Activated CD8-positive, alpha-beta T cell treated with anti-CD3 and anti-CD28 coated beads for 36 hours (primary cell): Measurements from ENCODE around the gene EHD1. TPM values are rescaled to one million over a fixed set of nuclear protein-coding genes. Genes with fewer than 3 reads are reported as not detected.
"Not testable (repeated sequence)": the region's sequence is repeated elsewhere in the genome, so short reads cannot be mapped to it uniquely, and the experiment has no call there.

Source experiments
- ATAC-seq: fragments of 200-7000 bp; cut with Tn5 transposase; one replicate; pipeline ENCODE4 v1.10.0; 2021; ENCODE audit warnings: mild to moderate bottlenecking, moderate library complexity
- CTCF ChIA-PET: fragments of 350-600 bp; sonication (Branson Sonifier 250); formaldehyde crosslinking; loops from one replicate; lab custom pipeline; 2021; ENCODE audit warnings: antibody characterized with exemption; lab: Charles Lee
- POLR2A ChIA-PET: fragments of 350-600 bp; sonication (Branson Sonifier 250); formaldehyde crosslinking; loops from one replicate; lab custom pipeline; 2021; ENCODE audit warnings: antibody characterized with exemption; lab: Charles Lee
- DNase-seq: peaks from one replicate; pipeline ENCODE4 v3.0.0-alpha.2; 2020
- H3K27ac Mint-ChIP-seq: one replicate; pipeline ENCODE4 v1.8.0; 2021; ENCODE audit warnings: mild to moderate bottlenecking, mixed read lengths
- H3K27me3 Mint-ChIP-seq: one replicate; pipeline ENCODE4 v1.8.0; 2021; ENCODE audit warnings: mixed read lengths
- H3K36me3 Mint-ChIP-seq: one replicate; pipeline ENCODE4 v1.8.0; 2021; ENCODE audit warnings: low read depth, mixed read lengths
- H3K4me1 Mint-ChIP-seq: one replicate; pipeline ENCODE4 v1.8.0; 2021; ENCODE audit warnings: low read depth, mixed read lengths
- H3K4me3 Mint-ChIP-seq: one replicate; pipeline ENCODE4 v1.8.0; 2021; ENCODE audit warnings: mild to moderate bottlenecking, moderate library complexity, mixed read lengths
- H3K9me3 Mint-ChIP-seq: one replicate; pipeline ENCODE4 v1.8.0; 2021; ENCODE audit warnings: mixed read lengths
- intact Hi-C: fragments of 100-400 bp; cut with micrococcal nuclease; formaldehyde crosslinking; loops from one replicate; pipeline ENCODE4 v1.10.0; 2022
- total RNA-seq, 2 experiments: library from RNA; stranded (reverse); gene quantifications; one replicate each; pipeline ENCODE4 v1.2.3, GENCODE V29; 2021
- TF ChIP-seq, protein P1 (sequence below): fragments of 200-600 bp; IDR thresholded peaks from one replicate; pipeline ENCODE4 v1.8.0; 2022; ENCODE audit warnings: antibody characterized with exemption, mild to moderate bottlenecking

The EHD1 gene
- total RNA-seq, 2 experiments from 2014 or later, result 60.3 to 65.1 TPM

DNA sequence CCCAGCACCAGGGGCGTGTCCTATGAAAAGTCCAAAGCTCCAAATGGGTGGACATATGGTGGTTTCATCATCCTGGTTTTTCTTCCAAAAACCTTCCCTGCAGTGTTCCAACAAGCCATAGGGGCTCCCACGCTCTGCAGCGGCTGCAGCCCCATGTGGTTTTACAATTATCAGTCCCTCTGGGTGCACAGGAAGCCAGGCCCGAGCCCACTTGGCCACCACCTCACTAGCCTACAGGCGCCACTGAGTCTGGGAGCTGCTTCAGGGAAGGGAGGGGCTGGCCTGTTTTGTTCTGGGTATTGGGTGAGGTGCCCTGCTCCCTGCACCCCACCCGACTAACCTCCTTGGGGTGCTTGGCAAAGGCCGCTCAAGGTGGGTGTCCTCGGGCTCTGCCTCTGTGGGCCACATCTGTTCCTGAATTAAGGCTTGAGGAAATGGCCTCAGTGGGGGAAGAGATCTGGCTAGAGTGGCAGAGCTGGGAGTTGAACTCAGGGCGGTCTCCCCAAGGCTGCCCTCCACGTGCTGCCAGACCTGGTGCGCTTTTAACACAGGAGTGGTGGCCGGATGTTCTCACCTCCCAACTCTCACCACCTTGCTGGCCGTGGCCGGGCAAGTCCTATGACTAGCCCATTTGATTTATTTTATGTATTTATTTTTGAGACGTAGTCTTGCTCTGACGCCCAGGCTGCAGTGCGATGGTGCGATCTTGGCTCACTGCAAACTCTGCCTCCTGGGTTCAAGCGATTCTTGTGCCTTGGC, 28.6 kb downstream of the EHD1 start:
- Mint-ChIP-seq H3K9me3 (no peaks in the 10 kb centered on the region), H3K27ac (no peak overlapping the region), H3K27me3 (no peaks in the 10 kb centered on the region), H3K4me3 (no peak overlapping the region), H3K36me3 (peaks cover 21% of the 10 kb centered on the region), H3K4me1 (peaks cover 76% of the 10 kb centered on the region)
- ATAC-seq, result no peak
- POLR2A ChIA-PET, result interaction anchor here (1.0 to 26.2 kb wide), 5 partner anchors 14 to 165 kb away, joined by 3 to 768 read pairs (median 3); partner anchors contain the start of genes EHD1 and SF1
- TF ChIP-seq, protein P1, sequence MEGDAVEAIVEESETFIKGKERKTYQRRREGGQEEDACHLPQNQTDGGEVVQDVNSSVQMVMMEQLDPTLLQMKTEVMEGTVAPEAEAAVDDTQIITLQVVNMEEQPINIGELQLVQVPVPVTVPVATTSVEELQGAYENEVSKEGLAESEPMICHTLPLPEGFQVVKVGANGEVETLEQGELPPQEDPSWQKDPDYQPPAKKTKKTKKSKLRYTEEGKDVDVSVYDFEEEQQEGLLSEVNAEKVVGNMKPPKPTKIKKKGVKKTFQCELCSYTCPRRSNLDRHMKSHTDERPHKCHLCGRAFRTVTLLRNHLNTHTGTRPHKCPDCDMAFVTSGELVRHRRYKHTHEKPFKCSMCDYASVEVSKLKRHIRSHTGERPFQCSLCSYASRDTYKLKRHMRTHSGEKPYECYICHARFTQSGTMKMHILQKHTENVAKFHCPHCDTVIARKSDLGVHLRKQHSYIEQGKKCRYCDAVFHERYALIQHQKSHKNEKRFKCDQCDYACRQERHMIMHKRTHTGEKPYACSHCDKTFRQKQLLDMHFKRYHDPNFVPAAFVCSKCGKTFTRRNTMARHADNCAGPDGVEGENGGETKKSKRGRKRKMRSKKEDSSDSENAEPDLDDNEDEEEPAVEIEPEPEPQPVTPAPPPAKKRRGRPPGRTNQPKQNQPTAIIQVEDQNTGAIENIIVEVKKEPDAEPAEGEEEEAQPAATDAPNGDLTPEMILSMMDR, result no peak
- DNase-seq, result no peak
- intact Hi-C loops, result loop anchor here (10.0 kb wide), 1 partner anchor 165 kb away; the partner anchor contains the start of gene ARL2
- CTCF ChIA-PET, result interaction anchor here (1.3 to 28.9 kb wide), 5 partner anchors 10 to 465 kb away, joined by 4 to 1168 read pairs (median 6); partner anchors contain the start of genes CDC42EP2 and EHD1

DNA sequence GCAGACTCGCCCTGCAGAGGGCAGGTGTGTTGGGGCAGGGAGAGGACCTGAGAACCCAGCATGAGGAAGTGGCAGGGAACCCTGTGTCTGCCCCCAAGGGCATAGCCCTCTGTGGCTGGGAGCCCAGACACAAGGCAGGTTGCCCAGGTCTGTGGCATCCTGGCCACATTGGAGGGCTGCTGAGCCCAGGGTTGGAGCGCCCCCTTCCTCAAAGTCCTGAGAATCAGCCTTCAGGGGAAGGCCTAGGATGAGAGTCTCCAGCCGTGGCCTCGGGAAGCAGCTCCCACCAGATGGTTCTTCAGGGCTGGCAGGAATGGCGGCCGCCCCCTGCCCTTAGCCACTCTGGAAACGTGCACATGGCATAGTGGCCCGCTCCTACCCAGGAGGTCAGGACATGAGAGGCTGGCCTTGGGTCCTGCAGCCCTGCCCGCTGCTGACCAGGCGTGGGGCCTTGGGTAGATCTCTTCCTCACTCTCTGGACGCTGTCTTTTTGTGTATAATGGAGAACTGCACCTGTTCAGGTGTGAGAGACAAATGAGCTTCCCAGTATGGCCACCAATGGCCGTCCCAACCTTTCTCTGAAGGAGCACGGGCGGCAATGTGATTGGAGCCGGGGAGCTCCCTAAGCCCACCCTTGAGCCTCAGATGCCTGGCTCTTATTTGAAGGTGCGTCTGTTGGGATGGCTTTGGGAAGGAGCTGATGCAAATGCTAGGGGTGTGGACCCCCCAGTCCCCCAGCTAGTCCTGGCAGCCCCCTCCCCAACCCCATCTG, 29.4 kb downstream of the EHD1 start:
- H3K27ac Mint-ChIP-seq, result peak overlapping the region; percentile 76
- peak; percentile 49 for DNase-seq
- H3K4me3 Mint-ChIP-seq, result no peak overlapping the region
- no peak for ATAC-seq
- ChIA-PET POLR2A (interaction anchor here (1.0 to 26.2 kb wide), 8 partner anchors 14 to 166 kb away, joined by 3 to 768 read pairs (median 4); partner anchors contain the start of genes EHD1 and SF1), CTCF (interaction anchor here (1.1 to 28.9 kb wide), 19 partner anchors 7 to 466 kb away, joined by 3 to 1168 read pairs (median 5); partner anchors contain the start of genes CDC42EP2, EHD1, MEN1 and TM7SF2)
- intact Hi-C loops, result loop anchor here (10.0 kb wide), 1 partner anchor 166 kb away; the partner anchor contains the start of gene ARL2
- H3K27me3 Mint-ChIP-seq, result no peaks in the 10 kb centered on the region
- peaks cover 13% of the 10 kb centered on the region for H3K36me3 Mint-ChIP-seq
- H3K9me3 Mint-ChIP-seq, result no peaks in the 10 kb centered on the region
- TF ChIP-seq, protein P1, result no peak
- H3K4me1 Mint-ChIP-seq, result peaks cover 69% of the 10 kb centered on the region

DNA sequence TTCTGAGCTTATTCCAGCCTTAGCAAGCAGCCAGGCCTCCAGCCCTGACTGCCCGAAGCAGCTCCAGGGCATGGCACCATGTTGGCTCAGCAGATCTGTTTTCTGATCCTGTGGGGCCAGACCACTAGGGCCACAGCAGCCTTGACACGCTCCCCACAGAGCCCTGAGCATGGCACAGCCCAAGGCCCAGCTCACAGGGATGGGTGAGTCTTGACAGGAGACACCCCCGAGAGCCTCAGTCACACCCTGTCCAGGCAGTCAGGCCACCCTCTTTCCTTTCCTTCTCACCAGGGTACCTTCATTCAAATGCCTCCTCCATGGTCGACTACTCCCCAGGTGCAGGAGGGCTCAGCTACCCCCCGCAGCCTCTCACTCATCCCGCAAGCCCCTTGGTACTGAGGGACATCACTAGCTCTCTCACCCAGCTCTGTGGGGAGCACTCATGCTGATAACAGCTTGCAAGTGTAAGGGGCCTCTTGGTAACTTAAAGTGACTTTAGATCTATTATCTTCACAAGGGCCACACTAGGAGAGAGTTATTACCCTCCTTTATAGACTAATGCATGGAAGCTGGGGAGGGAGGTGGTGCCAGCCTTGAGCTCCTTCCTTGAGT, 30.1 kb downstream of the EHD1 start:
- ATAC-seq (no peak), DNase-seq (no peak)
- CTCF ChIA-PET, result interaction anchor here (0.8 to 28.9 kb wide), 28 partner anchors 8 to 466 kb away, joined by 3 to 1168 read pairs (median 4); partner anchors contain the start of genes BATF2, CDC42EP2, EHD1 and MEN1
- POLR2A ChIA-PET, result interaction anchor here (1.0 to 26.2 kb wide), 7 partner anchors 15 to 269 kb away, joined by 3 to 768 read pairs (median 9); partner anchors contain the start of genes EHD1 and ZNHIT2
- Mint-ChIP-seq H3K4me1 (peaks cover 67% of the 10 kb centered on the region), H3K36me3 (peaks cover 6% of the 10 kb centered on the region), H3K27me3 (no peaks in the 10 kb centered on the region), H3K4me3 (no peak overlapping the region), H3K27ac (peak overlapping the region; percentile 76), H3K9me3 (no peaks in the 10 kb centered on the region)
- TF ChIP-seq, protein P1, result no peak
- intact Hi-C loops, result loop anchor here (10.0 kb wide), 1 partner anchor 166 kb away; the partner anchor contains the start of gene ARL2

DNA sequence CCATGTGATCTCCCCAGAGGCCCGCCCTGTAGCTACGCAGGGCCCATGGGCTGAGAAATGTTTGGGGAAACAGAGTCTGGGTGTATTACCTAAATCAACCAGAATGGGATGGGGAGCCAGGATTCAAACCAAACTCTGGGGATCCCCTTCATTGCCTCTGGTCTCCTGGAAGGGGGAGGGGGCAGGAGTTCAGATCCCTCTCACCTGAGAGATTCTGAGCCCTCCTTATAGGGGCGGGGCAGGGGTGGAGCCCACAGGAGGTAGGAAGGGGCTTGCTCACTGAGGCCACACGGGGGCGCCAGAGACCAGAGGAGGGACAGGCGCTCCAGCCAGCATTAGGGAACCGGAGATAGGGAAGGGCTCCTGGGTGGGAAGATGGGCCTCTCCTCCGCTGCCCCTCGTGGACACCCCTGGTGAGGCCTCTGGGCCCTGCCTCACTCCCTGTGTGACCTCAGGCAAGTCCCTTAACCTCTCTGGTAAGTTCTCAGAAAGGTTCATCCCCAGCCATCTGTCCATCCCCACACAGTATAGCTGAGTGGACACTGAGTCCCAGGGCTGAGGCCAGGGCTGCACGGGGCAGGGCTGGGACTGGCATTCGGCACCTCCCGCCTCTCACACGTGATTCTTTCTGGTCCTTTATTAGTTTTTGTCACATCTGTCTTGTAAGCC, 31.3 kb downstream of the EHD1 start:
- intact Hi-C loops, result loop anchor here (2.0 to 10.0 kb wide), 2 partner anchors 48 to 168 kb away; partner anchors contain the start of gene ARL2
- H3K27ac Mint-ChIP-seq, result peak overlapping the region; percentile 30
- TF ChIP-seq, protein P1, result peak; percentile 94
- H3K27me3 Mint-ChIP-seq, result no peaks in the 10 kb centered on the region
- ChIA-PET CTCF (interaction anchor here (0.6 to 28.9 kb wide), 22 partner anchors 9 to 265 kb away, joined by 3 to 1168 read pairs (median 4); partner anchors contain the start of genes ARL2, BATF2, EHD1 and MEN1), POLR2A (interaction anchor here (0.9 to 26.2 kb wide), 8 partner anchors 16 to 270 kb away, joined by 3 to 768 read pairs (median 7); partner anchors contain the start of genes EHD1 and ZNHIT2)
- ATAC-seq (peak; percentile 63), DNase-seq (peak; percentile 94)
- no peaks in the 10 kb centered on the region for H3K9me3 Mint-ChIP-seq
- peaks cover 58% of the 10 kb centered on the region for H3K4me1 Mint-ChIP-seq
- no peak overlapping the region for H3K4me3 Mint-ChIP-seq
- peaks cover under 1% of the 10 kb centered on the region for H3K36me3 Mint-ChIP-seq

DNA sequence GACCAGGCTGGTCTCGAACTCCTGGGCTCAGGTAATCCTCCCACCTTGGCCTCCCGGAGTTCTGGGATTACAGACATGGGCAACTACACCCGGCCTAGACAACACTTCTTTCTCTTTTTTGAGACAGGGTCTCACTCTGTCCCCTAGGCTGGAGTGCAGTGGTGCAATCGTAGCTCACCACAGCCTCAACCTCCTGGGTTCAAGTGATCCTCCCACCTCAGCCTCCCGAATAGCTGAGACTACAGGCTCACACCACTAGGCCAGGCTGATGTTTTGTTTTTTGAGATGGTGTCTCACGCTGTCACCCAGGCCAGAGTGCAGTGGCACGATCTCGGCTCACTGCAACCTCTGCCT, 32.7 kb downstream of the EHD1 start:
- H3K4me1 Mint-ChIP-seq, result peaks cover 44% of the 10 kb centered on the region
- ChIA-PET POLR2A (interaction anchor here (0.8 to 26.2 kb wide), 6 partner anchors 18 to 272 kb away, joined by 3 to 768 read pairs (median 8); partner anchors contain the start of genes ARL2, EHD1 and ZNHIT2), CTCF (interaction anchor here (1.2 to 28.9 kb wide), 4 partner anchors 11 to 41 kb away, joined by 3 to 1168 read pairs (median 168); partner anchors contain the start of gene EHD1)
- not testable (repeated sequence) for H3K4me3 Mint-ChIP-seq, H3K9me3 Mint-ChIP-seq, DNase-seq, ATAC-seq, H3K27ac Mint-ChIP-seq, H3K36me3 Mint-ChIP-seq, H3K27me3 Mint-ChIP-seq
- intact Hi-C loops, result loop anchor here (2.0 to 10.0 kb wide), 2 partner anchors 49 to 169 kb away; partner anchors contain the start of gene ARL2
